Body of pancreas (tissue), 4 donors: ENCODE results near the gene SNAPC3. TPM values are rescaled to one million over a fixed set of nuclear protein-coding genes. Genes with fewer than 3 reads are reported as not detected.
A peak's percentile ranks its signal among the peaks of the same experiment; 100 is the strongest.

Experiments used
- ATAC-seq: fragments of 150-250 bp; one replicate; pipeline ENCODE4 v1.9.1; 2016
- DNase-seq, 4 donors: peaks; one replicate each; pipeline ENCODE4 v3.0.0-alpha.2; 2019
- H3K27ac ChIP-seq, 4 donors: fragments of 200-600 bp; sonication (generic); 1 replicate in 3 of 4; 2 replicates in 1 of 4; pipeline versions ENCODE4 v1.5.1 to v1.6.1; 2016 to 2019; ENCODE audit warnings: mild to moderate bottlenecking in 1 of 4, mixed read lengths in 1 of 4, moderate library complexity in 1 of 4
- H3K27me3 ChIP-seq, 2 donors: fragments of 200-600 bp; sonication (generic); one replicate each; pipeline ENCODE4 v1.6.0; 2016; ENCODE audit warnings: mild to moderate bottlenecking in 1 of 2
- H3K36me3 ChIP-seq, 2 donors: fragments of 200-600 bp; sonication (generic); replicated peaks in 1 of 2; 2 replicates each; pipeline ENCODE4 v1.5.1; 2016; ENCODE audit warnings: low read depth in 2 of 2; ENCODE audit not compliant: insufficient read depth in 1 of 2
- H3K4me1 ChIP-seq: fragments of 200-600 bp; sonication (generic); one replicate; pipeline ENCODE4 v1.6.0; 2016
- H3K4me3 ChIP-seq, 2 donors: fragments of 200-600 bp; sonication (generic); 1 replicate in 1 of 2; 2 replicates in 1 of 2; pipeline ENCODE4 v1.5.1; 2016 to 2019
- H3K9me3 ChIP-seq, 3 donors: fragments of 200-600 bp; sonication (generic); 1 replicate in 2 of 3; 2 replicates in 1 of 3; pipeline ENCODE4 v1.5.1; 2016
- POLR2A ChIP-seq, 3 donors: fragments of 450-650 bp; IDR thresholded peaks; one replicate each; pipeline ENCODE4 v1.6.1; 2016; ENCODE audit warnings: antibody characterized with exemption in 3 of 3, mild to moderate bottlenecking in 2 of 3
- WGBS, 2 donors: methylation state at CpG; one replicate each; pipeline ENCODE4 v1.1.5; 2017; 5-methylcytosine and 5-hydroxymethylcytosine counted together
- intact Hi-C: fragments of 100-400 bp; cut with DNase I; formaldehyde crosslinking; loops from one replicate; pipeline ENCODE4 v1.15.1; 2023
- total RNA-seq, 2 donors: library from RNA; depleted of rRNA; stranded (reverse); fragments of >200 nt; gene quantifications; one replicate each; pipeline ENCODE4 v1.1.0, GENCODE V29; 2016
- TF ChIP-seq, protein P1 (sequence below), 7 experiments: fragments of 450-650 bp in 4 of 7; fragments of 200-600 bp in 3 of 7; sonication (generic) in 3 of 7; IDR thresholded peaks; one replicate each; pipeline ENCODE4 v1.5.1; 2016 to 2019; ENCODE audit warnings: antibody characterized with exemption in 7 of 7

The SNAPC3 gene
- total RNA-seq, 2 donors from 2014 or later, result 21.8 to 31.6 TPM

DNA sequence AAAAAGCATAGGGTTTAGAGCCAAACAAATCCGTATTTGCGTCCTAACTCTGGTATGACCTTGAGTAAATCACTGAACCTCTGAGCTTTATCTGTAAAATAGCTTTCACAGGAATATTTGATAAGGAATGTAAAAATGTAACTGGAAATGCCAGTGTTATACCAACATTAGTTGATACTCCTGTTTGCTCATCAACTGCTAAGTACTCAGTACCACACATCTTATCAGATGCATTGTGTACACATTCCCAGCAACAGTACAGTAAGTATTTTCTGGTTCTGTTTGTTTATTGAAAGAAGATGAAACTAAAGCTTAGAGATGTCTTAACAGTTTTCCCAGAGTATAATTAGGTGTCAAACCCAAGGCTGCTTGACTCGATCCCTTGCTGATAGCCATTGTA, 21.5 kb downstream of the SNAPC3 start:
- TF ChIP-seq, protein P1, sequence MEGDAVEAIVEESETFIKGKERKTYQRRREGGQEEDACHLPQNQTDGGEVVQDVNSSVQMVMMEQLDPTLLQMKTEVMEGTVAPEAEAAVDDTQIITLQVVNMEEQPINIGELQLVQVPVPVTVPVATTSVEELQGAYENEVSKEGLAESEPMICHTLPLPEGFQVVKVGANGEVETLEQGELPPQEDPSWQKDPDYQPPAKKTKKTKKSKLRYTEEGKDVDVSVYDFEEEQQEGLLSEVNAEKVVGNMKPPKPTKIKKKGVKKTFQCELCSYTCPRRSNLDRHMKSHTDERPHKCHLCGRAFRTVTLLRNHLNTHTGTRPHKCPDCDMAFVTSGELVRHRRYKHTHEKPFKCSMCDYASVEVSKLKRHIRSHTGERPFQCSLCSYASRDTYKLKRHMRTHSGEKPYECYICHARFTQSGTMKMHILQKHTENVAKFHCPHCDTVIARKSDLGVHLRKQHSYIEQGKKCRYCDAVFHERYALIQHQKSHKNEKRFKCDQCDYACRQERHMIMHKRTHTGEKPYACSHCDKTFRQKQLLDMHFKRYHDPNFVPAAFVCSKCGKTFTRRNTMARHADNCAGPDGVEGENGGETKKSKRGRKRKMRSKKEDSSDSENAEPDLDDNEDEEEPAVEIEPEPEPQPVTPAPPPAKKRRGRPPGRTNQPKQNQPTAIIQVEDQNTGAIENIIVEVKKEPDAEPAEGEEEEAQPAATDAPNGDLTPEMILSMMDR (IDR thresholded peaks at IDR 0.05), result no peak
- TF ChIP-seq POLR2A (IDR thresholded peaks at IDR 0.05), result no peak
- ATAC-seq, result peak; percentile 65
- Histone ChIP-seq H3K9me3 (no peaks in the 10 kb centered on the region), H3K27ac (peak overlapping the region in 1 of 4 donors; percentile 40), H3K4me1 (peaks cover 17% of the 10 kb centered on the region), H3K36me3 (peaks cover 3 to 17% of the 10 kb centered on the region in 2 donors), H3K4me3 (no peak overlapping the region), H3K27me3 (no peaks in the 10 kb centered on the region)
- whole genome bisulfite sequencing, 2 donors, result 18 to 20% methylated on average over 3 of the region's 3 CpGs
- intact Hi-C loops, result no loop called here
- no peak for DNase-seq

DNA sequence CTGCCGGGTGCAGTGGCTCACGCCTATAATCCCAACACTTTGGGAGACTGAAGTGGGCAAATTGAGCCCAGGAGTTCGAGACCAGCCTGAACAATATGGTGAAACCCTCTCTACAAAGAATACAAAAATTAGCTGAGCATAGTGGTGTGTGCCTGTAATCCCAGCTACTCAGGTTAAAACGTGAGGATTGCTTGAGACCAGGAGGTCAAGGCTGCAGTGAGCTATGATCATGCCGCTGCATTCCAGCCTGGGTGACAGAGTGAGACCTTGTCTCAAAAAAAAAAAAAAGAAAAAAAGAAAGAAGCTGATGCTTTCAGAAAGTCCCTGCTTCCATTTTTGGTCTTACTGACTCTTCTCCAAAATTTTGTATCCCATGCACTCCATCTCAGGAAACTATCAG, 31.3 kb downstream of the SNAPC3 start:
- WGBS, 2 donors, result 82 to 83% methylated on average over 5 of the region's 5 CpGs
- TF ChIP-seq, protein P1 (IDR thresholded peaks at IDR 0.05), result no peak
- no peak for TF ChIP-seq POLR2A (IDR thresholded peaks at IDR 0.05)
- H3K9me3 ChIP-seq, result no peaks in the 10 kb centered on the region
- no peak overlapping the region for H3K4me3 ChIP-seq
- peaks cover 0 to 7% of the 10 kb centered on the region in 2 donors for H3K36me3 ChIP-seq
- H3K27me3 ChIP-seq, result no peaks in the 10 kb centered on the region
- intact Hi-C loops, result no loop called here
- DNase-seq (no peak), ATAC-seq (no peak)
- no peak overlapping the region for H3K27ac ChIP-seq
- no peaks in the 10 kb centered on the region for H3K4me1 ChIP-seq

DNA sequence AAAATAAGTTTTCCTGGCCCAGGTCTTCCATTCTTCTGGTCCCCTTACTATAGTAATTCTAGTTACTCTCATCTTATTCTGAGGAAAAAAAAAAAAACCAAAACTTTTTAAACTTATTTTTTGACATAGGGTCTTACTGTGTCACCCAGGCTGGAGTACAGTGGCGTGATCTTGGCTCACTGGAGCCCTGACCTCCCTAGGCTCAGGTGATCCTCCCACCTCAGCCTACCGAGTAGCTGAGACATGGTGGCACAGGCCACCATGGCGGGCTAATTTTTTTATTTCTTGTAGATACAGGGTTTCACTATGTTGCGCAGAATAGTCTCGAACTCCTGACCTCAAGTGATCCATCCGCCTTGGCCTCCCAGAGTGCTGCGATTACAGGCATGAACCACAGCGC, 38.4 kb downstream of the SNAPC3 start:
- DNase-seq (no peak), ATAC-seq (no peak)
- H3K4me3 ChIP-seq, result no peak overlapping the region
- no peak for TF ChIP-seq POLR2A (IDR thresholded peaks at IDR 0.05)
- TF ChIP-seq, protein P1 (IDR thresholded peaks at IDR 0.05), result no peak
- no peaks in the 10 kb centered on the region for H3K9me3 ChIP-seq
- intact Hi-C loops, result no loop called here
- no peak overlapping the region for H3K27ac ChIP-seq
- H3K27me3 ChIP-seq, result no peaks in the 10 kb centered on the region
- peaks cover 0 to 15% of the 10 kb centered on the region in 2 donors for H3K36me3 ChIP-seq
- no peaks in the 10 kb centered on the region for H3K4me1 ChIP-seq
- 95% methylated on average over 8 of the region's 8 CpGs for WGBS, 2 donors

DNA sequence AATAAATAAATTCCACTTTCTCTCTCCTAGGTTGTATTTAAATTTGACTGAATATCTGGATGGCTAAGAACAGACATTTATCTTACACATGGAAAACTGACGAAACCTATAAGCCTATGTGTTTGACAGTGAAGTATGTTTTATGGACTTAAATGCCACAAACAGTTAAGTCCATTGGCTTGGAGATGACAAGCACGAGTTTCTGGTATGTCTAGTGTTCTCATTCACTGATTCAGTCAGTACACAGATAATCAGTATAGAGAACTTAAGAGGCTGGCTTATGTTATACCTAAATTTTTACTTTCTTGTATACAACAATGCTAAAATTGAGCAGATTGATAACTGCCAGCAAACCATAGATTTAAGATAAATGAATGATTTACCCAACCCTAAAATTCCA, 38.9 kb downstream of the SNAPC3 start:
- ATAC-seq (no peak), DNase-seq (no peak)
- no peaks in the 10 kb centered on the region for H3K27me3 ChIP-seq
- H3K4me3 ChIP-seq, result no peak overlapping the region
- no peaks in the 10 kb centered on the region for H3K9me3 ChIP-seq
- intact Hi-C loops, result no loop called here
- peaks cover 0 to 15% of the 10 kb centered on the region in 2 donors for H3K36me3 ChIP-seq
- no peak overlapping the region for H3K27ac ChIP-seq
- no peaks in the 10 kb centered on the region for H3K4me1 ChIP-seq
- TF ChIP-seq, protein P1 (IDR thresholded peaks at IDR 0.05), result no peak
- no peak for TF ChIP-seq POLR2A (IDR thresholded peaks at IDR 0.05)
- WGBS, 2 donors, result 55 to 63% methylated on average over 2 of the region's 2 CpGs

DNA sequence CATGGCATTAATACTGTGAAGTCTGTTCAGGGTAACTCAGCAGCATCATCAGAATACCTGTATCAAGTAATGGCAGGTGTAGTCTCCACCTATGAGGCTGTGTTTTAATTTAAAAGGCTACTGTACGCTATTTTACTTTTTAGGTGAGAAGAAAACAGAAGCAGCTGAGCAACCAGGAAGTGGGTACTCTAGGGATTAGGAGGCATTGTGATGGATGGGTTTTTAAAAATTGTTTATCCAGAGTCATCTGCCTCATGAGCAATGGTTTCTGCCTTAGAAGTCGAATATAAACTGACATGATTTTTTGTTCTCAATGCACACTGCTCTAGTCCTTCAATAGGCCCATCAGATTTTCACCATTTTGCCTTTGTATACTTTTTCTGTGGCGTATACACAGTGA, 45.5 kb downstream of the SNAPC3 start:
- Histone ChIP-seq H3K9me3 (no peaks in the 10 kb centered on the region), H3K27me3 (no peaks in the 10 kb centered on the region), H3K4me1 (peaks cover 21% of the 10 kb centered on the region), H3K4me3 (no peak overlapping the region), H3K27ac (no peak overlapping the region), H3K36me3 (peaks cover 0 to 6% of the 10 kb centered on the region in 2 donors)
- DNase-seq (no peak), ATAC-seq (no peak)
- TF ChIP-seq POLR2A (IDR thresholded peaks at IDR 0.05), result no peak
- TF ChIP-seq, protein P1 (IDR thresholded peaks at IDR 0.05), result no peak
- intact Hi-C loops, result no loop called here
- WGBS, 2 donors, result 69 to 87% methylated on average over 3 of the region's 3 CpGs
